ENCODE data around the gene HSPB3.

GRCh38 chr5:54453046-54453445 lies 2.5 kb upstream of the HSPB3 start:
- TF ChIP-seq CTCF (conservative IDR thresholded peaks at IDR 0.05; ENCODE audit: low read length) (no peak), EZH2phosphoT487 (IDR thresholded peaks at IDR 0.05; ENCODE audit: borderline replicate concordance) (no peak)

Data from Loucy (cell line).